Kidney (tissue), 14 donors: ENCODE results near the gene TNXB. TPM values are rescaled to one million over a fixed set of nuclear protein-coding genes. Genes with fewer than 3 reads are reported as not detected.

ENCODE experiments used
- DNase-seq, 5 donors: peaks; one replicate each; pipeline ENCODE4 v3.0.0-alpha.2; 2013 to 2020
- FAIRE-seq: peaks from 2 replicates; lab custom pipeline; 2012; peaks lifted over from hg19 to GRCh38; lab: Jason Lieb, UNC
- H3K27ac ChIP-seq, 2 donors: one replicate each; pipeline ENCODE4 v1.7.0; 2013; ENCODE audit warnings: low read depth in 2 of 2, low read length in 2 of 2, inconsistent platforms in 1 of 2
- H3K27me3 ChIP-seq: one replicate; pipeline ENCODE4 v1.7.1; 2013; ENCODE audit warnings: low read length, inconsistent platforms; ENCODE audit not compliant: control insufficient read depth, insufficient read depth
- H3K36me3 ChIP-seq, 3 donors: one replicate each; pipeline versions ENCODE4 v1.7.0 to v1.7.1; 2013; ENCODE audit warnings: low read length in 3 of 3, control low read depth in 1 of 3, inconsistent platforms in 1 of 3; ENCODE audit not compliant: insufficient read depth in 3 of 3, control insufficient read depth in 2 of 3
- H3K4me1 ChIP-seq, 3 donors: one replicate each; pipeline versions ENCODE4 v1.7.0 to v1.7.1; 2013; ENCODE audit warnings: low read length in 3 of 3, inconsistent platforms in 1 of 3, low read depth in 1 of 3; ENCODE audit not compliant: control insufficient read depth in 2 of 3, insufficient read depth in 2 of 3
- H3K4me3 ChIP-seq, 3 donors: one replicate each; pipeline versions ENCODE4 v1.7.0 to v1.8.1; 2013; ENCODE audit warnings: low read length in 3 of 3, control low read depth in 1 of 3, inconsistent platforms in 1 of 3
- H3K9ac ChIP-seq, 3 donors: one replicate each; pipeline versions ENCODE4 v1.7.0 to v1.7.1; 2013; ENCODE audit warnings: low read length in 3 of 3, control low read depth in 1 of 3, inconsistent platforms in 1 of 3
- H3K9me3 ChIP-seq, 3 donors: one replicate each; pipeline versions ENCODE4 v1.7.0 to v1.7.1; 2013; ENCODE audit warnings: low read length in 3 of 3, control low read depth in 1 of 3, inconsistent platforms in 1 of 3; ENCODE audit not compliant: control insufficient read depth in 2 of 3, insufficient read depth in 1 of 3
- intact Hi-C: fragments of 100-400 bp; cut with DNase I; formaldehyde crosslinking; loops from one replicate; pipeline ENCODE4 v1.11.1; 2022
- polyA plus RNA-seq: library from polyadenylated mRNA; stranded (reverse); fragments of 350-450 nt; fragmentation: Illumina TruSeq; extraction: RNeasy Lipid Tissue Mini Kit (QIAGEN cat#74804); gene quantifications from one replicate; pipeline ENCODE4 v1.2.3, GENCODE V29; 2014; ENCODE audit warnings: low read depth, low replicate concordance; ENCODE audit not compliant: insufficient read depth
- total RNA-seq: library from RNA; stranded (reverse); fragmentation: NEBNext Ultra II Directional; extraction: Animal tissue kit (Norgen Biotek cat#: 25700); gene quantifications from one replicate; pipeline ENCODE4 v1.2.1, GENCODE V29; 2021
- TF ChIP-seq, protein P1 (sequence below): IDR thresholded peaks from 3 replicates; pipeline ENCODE4 v1.5.1; 2012; ENCODE audit warnings: mild to moderate bottlenecking, moderate library complexity, borderline replicate concordance; ENCODE audit not compliant: insufficient read depth; ENCODE audit errors: extremely low read depth
- donor health status: control.
- donor health status: control.
- donor health status: control.
- donor health status: control.
- donor health status: control.
- donor health status: DM: yes; HTN: yes; CAD: no.
- donor health status: Normal renal cell carcinoma (clear cell type).

TNXB gene
- total and polyA plus RNA-seq, 2 donors from 2014 or later, result 13.3 to 88.2 TPM

DNA sequence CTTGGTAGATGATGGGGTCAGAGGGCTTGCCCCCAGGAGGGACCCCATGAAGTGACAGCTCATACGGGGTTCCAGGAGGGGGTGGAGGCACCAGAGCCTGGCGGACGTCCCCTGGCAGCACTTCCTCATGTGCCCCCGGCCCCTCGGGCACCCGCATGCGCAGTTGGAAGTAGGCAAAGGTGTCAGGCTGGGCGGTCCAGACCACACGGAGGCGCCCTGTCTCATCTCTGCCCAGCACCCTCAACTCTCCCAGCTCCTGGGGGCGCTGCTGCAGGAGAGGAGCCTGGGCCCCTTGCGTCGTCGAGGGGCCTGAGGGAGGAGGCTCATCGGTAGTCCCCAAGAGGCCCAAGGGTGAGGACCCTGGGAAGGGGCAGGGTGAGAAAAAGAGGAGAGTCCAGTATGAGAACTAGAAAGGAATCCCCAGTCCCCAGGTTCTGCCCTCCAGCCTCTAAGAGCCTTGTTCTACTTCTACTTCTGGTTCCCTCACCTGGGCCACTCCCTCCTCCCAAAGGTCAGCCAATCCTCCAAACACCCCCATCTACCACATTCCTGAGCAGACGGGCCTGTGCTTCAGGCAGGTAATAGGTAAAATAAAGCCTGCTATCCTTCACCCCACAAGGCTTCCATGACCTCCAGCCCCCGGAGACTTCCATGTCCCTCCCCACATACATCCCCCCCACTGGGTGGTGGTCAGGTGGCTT is 23.2 kb downstream of the TNXB start:
- intact Hi-C loops, result no loop called here
- no peak for FAIRE-seq
- TF ChIP-seq, protein P1, sequence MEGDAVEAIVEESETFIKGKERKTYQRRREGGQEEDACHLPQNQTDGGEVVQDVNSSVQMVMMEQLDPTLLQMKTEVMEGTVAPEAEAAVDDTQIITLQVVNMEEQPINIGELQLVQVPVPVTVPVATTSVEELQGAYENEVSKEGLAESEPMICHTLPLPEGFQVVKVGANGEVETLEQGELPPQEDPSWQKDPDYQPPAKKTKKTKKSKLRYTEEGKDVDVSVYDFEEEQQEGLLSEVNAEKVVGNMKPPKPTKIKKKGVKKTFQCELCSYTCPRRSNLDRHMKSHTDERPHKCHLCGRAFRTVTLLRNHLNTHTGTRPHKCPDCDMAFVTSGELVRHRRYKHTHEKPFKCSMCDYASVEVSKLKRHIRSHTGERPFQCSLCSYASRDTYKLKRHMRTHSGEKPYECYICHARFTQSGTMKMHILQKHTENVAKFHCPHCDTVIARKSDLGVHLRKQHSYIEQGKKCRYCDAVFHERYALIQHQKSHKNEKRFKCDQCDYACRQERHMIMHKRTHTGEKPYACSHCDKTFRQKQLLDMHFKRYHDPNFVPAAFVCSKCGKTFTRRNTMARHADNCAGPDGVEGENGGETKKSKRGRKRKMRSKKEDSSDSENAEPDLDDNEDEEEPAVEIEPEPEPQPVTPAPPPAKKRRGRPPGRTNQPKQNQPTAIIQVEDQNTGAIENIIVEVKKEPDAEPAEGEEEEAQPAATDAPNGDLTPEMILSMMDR, result no peak
- Histone ChIP-seq H3K36me3 (no peaks in the 10 kb centered on the region), H3K9ac (no peak overlapping the region), H3K9me3 (no peaks in the 10 kb centered on the region), H3K27ac (no peak overlapping the region), H3K27me3 (no peaks in the 10 kb centered on the region), H3K4me3 (no peak overlapping the region), H3K4me1 (peaks cover 0 to 4% (median 0%) of the 10 kb centered on the region in 3 donors)
- DNase-seq, result peak in 1 of 5 donors; percentile 37

DNA sequence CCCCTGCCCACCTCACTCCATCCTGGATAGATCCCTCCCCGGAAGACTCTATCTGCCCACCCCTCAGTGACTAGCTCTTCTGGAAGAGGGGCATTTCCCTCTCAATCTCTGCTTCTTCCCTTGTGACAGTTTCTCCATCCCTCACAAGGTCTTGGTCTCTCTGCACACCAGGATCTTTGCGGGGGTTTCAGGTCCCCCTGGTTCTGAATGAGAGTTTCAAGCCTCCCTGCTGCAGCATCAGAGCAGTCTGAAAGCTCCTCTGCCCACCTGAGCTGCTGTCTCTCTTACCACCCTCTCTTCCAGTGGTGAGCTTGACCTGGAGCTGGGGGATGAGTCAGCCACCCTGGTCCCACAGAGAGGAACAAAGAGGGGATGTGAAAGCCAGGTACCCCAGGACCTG is 24.4 kb downstream of the TNXB start:
- H3K4me3 ChIP-seq, result no peak overlapping the region
- peaks cover 0 to 4% (median 0%) of the 10 kb centered on the region in 3 donors for H3K4me1 ChIP-seq
- no peak for FAIRE-seq
- TF ChIP-seq, protein P1, result no peak
- no peaks in the 10 kb centered on the region for H3K36me3 ChIP-seq
- no peaks in the 10 kb centered on the region for H3K27me3 ChIP-seq
- no peak for DNase-seq
- H3K9me3 ChIP-seq, result no peaks in the 10 kb centered on the region
- intact Hi-C loops, result no loop called here
- H3K27ac ChIP-seq, result no peak overlapping the region
- H3K9ac ChIP-seq, result no peak overlapping the region

DNA sequence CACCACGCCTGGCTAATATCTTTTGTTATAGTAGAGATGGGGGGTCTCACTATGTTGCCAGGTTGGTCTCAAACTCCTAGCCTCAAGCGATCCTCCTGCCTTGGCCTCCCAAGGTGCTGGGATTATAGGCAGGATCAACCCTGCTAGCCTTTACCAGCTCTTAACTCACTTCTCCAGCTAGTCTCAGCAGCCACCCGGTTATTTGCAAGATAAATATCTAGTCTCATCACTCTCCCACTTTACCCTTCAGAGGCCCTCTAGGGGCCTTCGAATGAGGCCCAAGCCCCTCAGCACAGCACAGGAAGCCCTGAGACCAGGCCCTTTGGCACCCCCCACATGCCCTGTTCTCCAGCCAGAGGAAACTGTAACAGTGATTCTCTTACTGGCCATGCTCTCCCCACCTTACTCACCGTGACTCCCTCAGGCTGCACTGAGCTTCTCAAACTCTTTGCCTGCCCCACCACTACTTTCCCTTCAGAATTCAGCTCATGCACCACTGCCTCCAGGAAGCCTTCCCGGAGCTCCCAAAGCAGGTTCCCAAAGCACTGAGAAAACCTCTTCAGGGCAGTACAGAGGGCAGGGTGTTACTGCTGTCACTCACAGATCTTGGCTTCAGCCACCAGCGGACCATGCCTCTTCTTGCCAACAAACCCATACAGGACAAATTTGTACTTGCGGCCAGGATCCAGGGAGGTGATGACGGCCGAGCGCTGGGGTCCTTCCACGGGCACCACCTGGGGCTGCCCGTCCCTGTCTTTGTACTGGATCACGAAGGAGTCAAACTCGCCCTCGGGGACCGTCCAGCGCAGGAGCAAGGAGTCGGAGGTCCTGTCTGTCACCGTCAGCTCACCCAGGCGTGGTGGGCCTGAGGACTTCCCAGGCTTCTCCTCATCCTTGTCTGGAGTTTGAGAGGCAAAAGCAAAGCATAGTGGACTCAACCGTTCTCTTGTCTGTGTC is 25.0 kb downstream of the TNXB start:
- FAIRE-seq (no peak), DNase-seq (no peak)
- H3K27ac ChIP-seq, result no peak overlapping the region
- TF ChIP-seq, protein P1, result no peak
- H3K4me3 ChIP-seq, result no peak overlapping the region
- H3K4me1 ChIP-seq, result peaks cover 0 to 4% (median 0%) of the 10 kb centered on the region in 3 donors
- H3K27me3 ChIP-seq, result no peaks in the 10 kb centered on the region
- intact Hi-C loops, result no loop called here
- H3K36me3 ChIP-seq, result no peaks in the 10 kb centered on the region
- no peaks in the 10 kb centered on the region for H3K9me3 ChIP-seq
- H3K9ac ChIP-seq, result no peak overlapping the region
